GM23338 (cell line): ENCODE measurements around the gene RASEF. TPM values are rescaled to one million over a fixed set of nuclear protein-coding genes. Genes with fewer than 3 reads are reported as not detected.

Experiments
- ATAC-seq: fragments of 200-7000 bp; cut with Tn5 transposase; 3 replicates; pipeline ENCODE4 v1.9.1; 2020
- DNase-seq: peaks from one replicate; pipeline ENCODE4 v3.0.0-alpha.2; 2015; ENCODE audit warnings: low spot score
- H2AFZ ChIP-seq: fragments of 200-600 bp; sonication (generic); 2 replicates; pipeline ENCODE4 v1.8.0; 2016; ENCODE audit warnings: antibody characterized with exemption, mild to moderate bottlenecking, moderate library complexity
- H3F3A ChIP-seq: fragments of 200-600 bp; sonication (generic); replicated peaks from 2 replicates; pipeline ENCODE4 v1.8.0; 2017; ENCODE audit warnings: antibody characterized with exemption, mixed run types, low read depth
- H3K27ac ChIP-seq: fragments of 200-600 bp; sonication (generic); 2 replicates; pipeline ENCODE4 v1.6.1; 2016; ENCODE audit warnings: low read depth
- H3K27me3 ChIP-seq: fragments of 200-600 bp; sonication (generic); 2 replicates; pipeline ENCODE4 v1.8.0; 2016; ENCODE audit warnings: mild to moderate bottlenecking, mixed run types, moderate library complexity; ENCODE audit not compliant: insufficient read depth
- H3K36me3 ChIP-seq: fragments of 200-600 bp; sonication (generic); 2 replicates; pipeline ENCODE4 v1.8.0; 2016; ENCODE audit warnings: mild to moderate bottlenecking; ENCODE audit not compliant: insufficient read depth
- H3K4me1 ChIP-seq: fragments of 200-600 bp; sonication (generic); 2 replicates; pipeline ENCODE4 v1.8.0; 2016; ENCODE audit warnings: mild to moderate bottlenecking, moderate library complexity; ENCODE audit not compliant: insufficient read depth
- H3K4me2 ChIP-seq: fragments of 200-600 bp; sonication (generic); 2 replicates; pipeline ENCODE4 v1.7.1; 2017; ENCODE audit warnings: mixed run types
- H3K4me3 ChIP-seq: fragments of 200-600 bp; sonication (generic); 2 replicates; pipeline ENCODE4 v1.6.1; 2016; ENCODE audit warnings: mixed run types
- H3K79me2 ChIP-seq: fragments of 200-600 bp; sonication (generic); replicated peaks from 2 replicates; pipeline ENCODE4 v1.8.0; 2017; ENCODE audit warnings: mild to moderate bottlenecking; ENCODE audit not compliant: insufficient read depth
- H3K9me2 ChIP-seq: fragments of 200-600 bp; sonication (generic); 2 replicates; pipeline ENCODE4 v1.8.0; 2017; ENCODE audit not compliant: insufficient read depth
- H4K20me1 ChIP-seq: fragments of 200-600 bp; sonication (generic); replicated peaks from 2 replicates; pipeline ENCODE4 v1.8.0; 2017; ENCODE audit warnings: mild to moderate bottlenecking; ENCODE audit not compliant: insufficient read depth
- H3K27ac Mint-ChIP-seq: 2 replicates; pipeline ENCODE4 v1.8.0; 2020; ENCODE audit warnings: inconsistent platforms, mild to moderate bottlenecking, moderate library complexity, mixed read lengths
- H3K27me3 Mint-ChIP-seq: 3 replicates; pipeline ENCODE4 v1.8.0; 2022; ENCODE audit warnings: low read depth, mild to moderate bottlenecking, moderate library complexity, mixed read lengths, inconsistent platforms; ENCODE audit not compliant: insufficient read depth, poor library complexity
- H3K36me3 Mint-ChIP-seq: 3 replicates; pipeline ENCODE4 v1.8.0; 2021; ENCODE audit warnings: low read depth, mild to moderate bottlenecking, inconsistent platforms, moderate library complexity, mixed read lengths
- H3K4me1 Mint-ChIP-seq: 3 replicates; pipeline ENCODE4 v1.8.0; 2020; ENCODE audit warnings: mild to moderate bottlenecking, inconsistent platforms, mixed read lengths
- H3K4me3 Mint-ChIP-seq: 3 replicates; pipeline ENCODE4 v1.8.0; 2021; ENCODE audit warnings: moderate library complexity, mild to moderate bottlenecking, inconsistent platforms, mixed read lengths
- H3K9me3 Mint-ChIP-seq: 3 replicates; pipeline ENCODE4 v1.8.0; 2020; ENCODE audit warnings: moderate library complexity, mild to moderate bottlenecking, inconsistent platforms, mixed read lengths
- CREB1 ChIP-seq: fragments of 250-450 bp; sonication (Bioruptor Pico); IDR thresholded peaks from 2 replicates; pipeline ENCODE4 v1.5.0; 2020; ENCODE audit warnings: low read depth, mild to moderate bottlenecking, moderate library complexity
- CTCF ChIP-seq, 2 experiments: fragments of 200-600 bp in 1 of 2; sonication (generic) in 1 of 2; conservative IDR thresholded peaks; 2 replicates each; pipeline versions ENCODE4 v1.5.1 to v1.6.1; 2016 to 2017; ENCODE audit warnings: antibody characterized with exemption in 2 of 2, low read depth in 2 of 2, mild to moderate bottlenecking in 2 of 2, moderate library complexity in 1 of 2
- EZH2 ChIP-seq: fragments of 200-600 bp; sonication (generic); IDR thresholded peaks from one replicate; pipeline ENCODE4 v1.8.0; 2017; ENCODE audit warnings: antibody characterized with exemption, mild to moderate bottlenecking, low read depth; ENCODE audit not compliant: unreplicated experiment
- ZNF331 ChIP-seq: fragments of 250-450 bp; sonication (Bioruptor Pico); IDR thresholded peaks from 2 replicates; pipeline ENCODE4 v1.5.0; 2020; ENCODE audit warnings: low read depth, mild to moderate bottlenecking, moderate library complexity
- polyA plus RNA-seq: library from polyadenylated mRNA; unstranded; fragments of >200 nt; fragmentation: Nextera tagmentation; extraction: Ambion mirVana; gene quantifications from 2 replicates; pipeline ENCODE4 v1.2.1, GENCODE V29; 2016
- total RNA-seq: library from RNA; depleted of rRNA; stranded (reverse); fragments of >200 nt; shearing (Covaris generic); gene quantifications from 2 replicates; pipeline ENCODE4 v1.2.3, GENCODE V29; 2014
- TF ChIP-seq, protein P1 (sequence below): fragments of 250-450 bp; sonication (Bioruptor Pico); IDR thresholded peaks from 2 replicates; pipeline ENCODE4 v1.5.0; 2020; ENCODE audit warnings: mild to moderate bottlenecking, moderate library complexity

Gene RASEF
- total and polyA plus RNA-seq, 2 experiments from 2014 or later: 3.6 to 10.4 TPM

DNA sequence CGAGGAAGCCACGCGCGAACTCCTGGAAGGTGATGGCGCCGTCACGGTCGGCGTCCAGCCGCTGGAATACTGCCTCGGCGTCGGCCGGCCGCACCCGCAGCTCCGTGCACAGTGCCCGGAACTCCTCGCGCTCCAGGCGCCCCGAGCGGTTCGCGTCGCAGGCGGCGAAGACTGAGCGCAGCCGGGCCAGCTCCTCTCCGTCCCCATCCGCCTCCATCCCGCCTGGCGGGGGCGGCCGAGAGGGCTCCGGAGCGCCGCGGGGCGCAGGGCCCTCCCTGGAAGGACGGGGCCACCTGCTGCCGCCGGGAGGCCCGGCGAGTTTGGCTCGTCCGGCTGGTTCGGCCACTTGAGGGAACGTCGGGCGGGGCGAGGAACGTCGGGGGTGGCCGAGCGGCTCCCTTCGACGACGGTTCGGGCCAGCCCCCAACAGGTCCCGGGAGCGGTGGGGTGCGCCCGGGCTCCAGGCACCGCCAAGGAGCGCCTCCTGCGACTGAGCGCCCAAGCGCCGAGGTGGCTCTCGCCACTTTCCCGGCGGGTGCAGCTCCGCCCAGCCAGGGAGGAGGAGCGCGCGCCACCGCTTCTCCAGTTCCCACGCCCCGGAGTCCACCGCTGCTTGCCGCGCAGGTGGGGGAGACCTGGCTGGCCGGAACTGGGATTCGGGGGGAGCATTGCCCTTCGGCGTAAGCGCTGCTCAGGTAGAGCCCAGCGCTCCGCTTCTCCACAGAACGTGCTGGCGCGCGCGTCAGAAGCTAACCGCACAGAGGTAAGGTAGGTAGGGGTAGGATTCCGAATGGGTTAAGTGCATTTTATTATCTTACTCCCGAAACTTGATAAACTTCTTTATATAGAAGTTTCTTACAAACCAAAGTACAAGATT is at the start of gene RASEF (continued):
- TF ChIP-seq ZNF331 (CRISPR knock-in tag): no peak

GRCh38 chr9:83111169-83111568 is 48.2 kb upstream of the RASEF start:
- Histone ChIP-seq H3K79me2 (no peaks in the 10 kb centered on the region), H3K9me2 (peaks cover 8% of the 10 kb centered on the region; the same call in 1 of the 2 replicates), H3K36me3 (peaks cover 5% of the 10 kb centered on the region; the same call in 1 of the 2 replicates), H4K20me1 (no peaks in the 10 kb centered on the region), H3K4me2 (no peak overlapping the region), H3K4me1 (no peaks in the 10 kb centered on the region), H3K27ac (no peak overlapping the region), H3F3A (no peaks in the 10 kb centered on the region), H3K27me3 (no peaks in the 10 kb centered on the region), H3K4me3 (no peak overlapping the region), H2AFZ (no peak overlapping the region)
- no peak for DNase-seq
- peaks cover 29% of the 10 kb centered on the region for H3K9me3 Mint-ChIP-seq
- ATAC-seq: no peak
- peaks cover 24% of the 10 kb centered on the region for H3K36me3 Mint-ChIP-seq
- H3K27me3 Mint-ChIP-seq: peaks cover 3% of the 10 kb centered on the region
- H3K4me1 Mint-ChIP-seq: peaks cover 2% of the 10 kb centered on the region; the same call in 1 of the 3 replicates
- H3K4me3 Mint-ChIP-seq: no peak overlapping the region
- TF ChIP-seq, protein P1, sequence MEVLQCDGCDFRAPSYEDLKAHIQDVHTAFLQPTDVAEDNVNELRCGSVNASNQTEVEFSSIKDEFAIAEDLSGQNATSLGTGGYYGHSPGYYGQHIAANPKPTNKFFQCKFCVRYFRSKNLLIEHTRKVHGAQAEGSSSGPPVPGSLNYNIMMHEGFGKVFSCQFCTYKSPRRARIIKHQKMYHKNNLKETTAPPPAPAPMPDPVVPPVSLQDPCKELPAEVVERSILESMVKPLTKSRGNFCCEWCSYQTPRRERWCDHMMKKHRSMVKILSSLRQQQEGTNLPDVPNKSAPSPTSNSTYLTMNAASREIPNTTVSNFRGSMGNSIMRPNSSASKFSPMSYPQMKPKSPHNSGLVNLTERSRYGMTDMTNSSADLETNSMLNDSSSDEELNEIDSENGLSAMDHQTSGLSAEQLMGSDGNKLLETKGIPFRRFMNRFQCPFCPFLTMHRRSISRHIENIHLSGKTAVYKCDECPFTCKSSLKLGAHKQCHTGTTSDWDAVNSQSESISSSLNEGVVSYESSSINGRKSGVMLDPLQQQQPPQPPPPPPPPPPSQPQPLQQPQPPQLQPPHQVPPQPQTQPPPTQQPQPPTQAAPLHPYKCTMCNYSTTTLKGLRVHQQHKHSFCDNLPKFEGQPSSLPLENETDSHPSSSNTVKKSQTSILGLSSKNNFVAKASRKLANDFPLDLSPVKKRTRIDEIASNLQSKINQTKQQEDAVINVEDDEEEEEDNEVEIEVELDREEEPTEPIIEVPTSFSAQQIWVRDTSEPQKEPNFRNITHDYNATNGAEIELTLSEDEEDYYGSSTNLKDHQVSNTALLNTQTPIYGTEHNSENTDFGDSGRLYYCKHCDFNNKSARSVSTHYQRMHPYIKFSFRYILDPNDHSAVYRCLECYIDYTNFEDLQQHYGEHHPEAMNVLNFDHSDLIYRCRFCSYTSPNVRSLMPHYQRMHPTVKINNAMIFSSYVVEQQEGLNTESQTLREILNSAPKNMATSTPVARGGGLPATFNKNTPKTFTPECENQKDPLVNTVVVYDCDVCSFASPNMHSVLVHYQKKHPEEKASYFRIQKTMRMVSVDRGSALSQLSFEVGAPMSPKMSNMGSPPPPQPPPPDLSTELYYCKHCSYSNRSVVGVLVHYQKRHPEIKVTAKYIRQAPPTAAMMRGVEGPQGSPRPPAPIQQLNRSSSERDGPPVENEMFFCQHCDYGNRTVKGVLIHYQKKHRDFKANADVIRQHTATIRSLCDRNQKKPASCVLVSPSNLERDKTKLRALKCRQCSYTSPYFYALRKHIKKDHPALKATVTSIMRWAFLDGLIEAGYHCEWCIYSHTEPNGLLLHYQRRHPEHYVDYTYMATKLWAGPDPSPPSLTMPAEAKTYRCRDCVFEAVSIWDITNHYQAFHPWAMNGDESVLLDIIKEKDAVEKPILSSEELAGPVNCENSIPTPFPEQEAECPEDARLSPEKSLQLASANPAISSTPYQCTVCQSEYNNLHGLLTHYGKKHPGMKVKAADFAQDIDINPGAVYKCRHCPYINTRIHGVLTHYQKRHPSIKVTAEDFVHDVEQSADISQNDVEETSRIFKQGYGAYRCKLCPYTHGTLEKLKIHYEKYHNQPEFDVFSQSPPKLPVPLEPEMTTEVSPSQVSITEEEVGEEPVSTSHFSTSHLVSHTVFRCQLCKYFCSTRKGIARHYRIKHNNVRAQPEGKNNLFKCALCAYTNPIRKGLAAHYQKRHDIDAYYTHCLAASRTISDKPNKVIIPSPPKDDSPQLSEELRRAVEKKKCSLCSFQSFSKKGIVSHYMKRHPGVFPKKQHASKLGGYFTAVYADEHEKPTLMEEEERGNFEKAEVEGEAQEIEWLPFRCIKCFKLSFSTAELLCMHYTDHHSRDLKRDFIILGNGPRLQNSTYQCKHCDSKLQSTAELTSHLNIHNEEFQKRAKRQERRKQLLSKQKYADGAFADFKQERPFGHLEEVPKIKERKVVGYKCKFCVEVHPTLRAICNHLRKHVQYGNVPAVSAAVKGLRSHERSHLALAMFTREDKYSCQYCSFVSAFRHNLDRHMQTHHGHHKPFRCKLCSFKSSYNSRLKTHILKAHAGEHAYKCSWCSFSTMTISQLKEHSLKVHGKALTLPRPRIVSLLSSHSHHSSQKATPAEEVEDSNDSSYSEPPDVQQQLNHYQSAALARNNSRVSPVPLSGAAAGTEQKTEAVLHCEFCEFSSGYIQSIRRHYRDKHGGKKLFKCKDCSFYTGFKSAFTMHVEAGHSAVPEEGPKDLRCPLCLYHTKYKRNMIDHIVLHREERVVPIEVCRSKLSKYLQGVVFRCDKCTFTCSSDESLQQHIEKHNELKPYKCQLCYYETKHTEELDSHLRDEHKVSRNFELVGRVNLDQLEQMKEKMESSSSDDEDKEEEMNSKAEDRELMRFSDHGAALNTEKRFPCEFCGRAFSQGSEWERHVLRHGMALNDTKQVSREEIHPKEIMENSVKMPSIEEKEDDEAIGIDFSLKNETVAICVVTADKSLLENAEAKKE: no peak
- TF ChIP-seq EZH2 (no peak), CTCF (conservative IDR thresholded peaks at IDR 0.05; ENCODE audit: low read depth in 2 of 2) (no peak), CREB1 (CRISPR knock-in tag) (no peak)
- no peak overlapping the region for H3K27ac Mint-ChIP-seq
